NOMO-1 (cell line): ENCODE results near the gene SNCG.
"Not testable (repeated sequence)": the region's sequence is repeated elsewhere in the genome, so short reads cannot be mapped to it uniquely, and the experiment has no call there.

Experiments
- DNase-seq, 2 experiments: peaks; one replicate each; lab custom pipeline; 2025; ENCODE audit not compliant: unreplicated experiment in 2 of 2; lab: John Stamatoyannopoulos, UW

Gene SNCG

DNA sequence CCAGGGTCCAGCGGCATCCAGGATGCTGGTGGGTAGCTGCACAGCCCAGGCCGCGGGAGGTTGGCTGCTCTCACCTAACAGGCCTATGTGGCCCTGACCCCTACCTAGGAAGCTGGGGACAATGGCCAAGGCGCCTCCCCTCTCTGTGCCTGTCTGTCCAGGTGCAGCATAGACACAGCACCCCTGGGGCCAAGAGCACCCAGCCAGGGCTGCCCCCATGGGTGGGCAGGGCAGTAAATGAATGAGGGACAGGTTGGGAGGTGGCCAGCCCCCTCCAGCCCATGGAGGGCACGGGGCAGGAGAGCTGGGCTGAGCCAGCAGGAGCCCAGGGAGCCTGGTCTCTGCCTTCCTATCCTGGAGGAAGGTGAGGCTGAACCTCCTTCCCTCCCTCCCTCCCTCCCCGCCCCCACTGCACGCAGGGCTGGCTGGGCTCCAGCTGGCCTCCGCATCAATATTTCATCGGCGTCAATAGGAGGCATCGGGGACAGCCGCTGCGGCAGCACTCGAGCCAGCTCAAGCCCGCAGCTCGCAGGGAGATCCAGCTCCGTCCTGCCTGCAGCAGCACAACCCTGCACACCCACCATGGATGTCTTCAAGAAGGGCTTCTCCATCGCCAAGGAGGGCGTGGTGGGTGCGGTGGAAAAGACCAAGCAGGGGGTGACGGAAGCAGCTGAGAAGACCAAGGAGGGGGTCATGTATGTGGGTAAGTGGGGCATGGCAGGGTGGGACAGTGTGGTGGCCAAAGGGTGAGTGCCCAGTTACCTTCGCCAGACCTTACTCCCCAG is at the start of gene SNCG:
TSS of gene SNCG (plus strand) at position 484 of the 785 bp plus-strand sequence. CDS start at position 583, 99 bp downstream.
- DNase-seq: no peak

DNA sequence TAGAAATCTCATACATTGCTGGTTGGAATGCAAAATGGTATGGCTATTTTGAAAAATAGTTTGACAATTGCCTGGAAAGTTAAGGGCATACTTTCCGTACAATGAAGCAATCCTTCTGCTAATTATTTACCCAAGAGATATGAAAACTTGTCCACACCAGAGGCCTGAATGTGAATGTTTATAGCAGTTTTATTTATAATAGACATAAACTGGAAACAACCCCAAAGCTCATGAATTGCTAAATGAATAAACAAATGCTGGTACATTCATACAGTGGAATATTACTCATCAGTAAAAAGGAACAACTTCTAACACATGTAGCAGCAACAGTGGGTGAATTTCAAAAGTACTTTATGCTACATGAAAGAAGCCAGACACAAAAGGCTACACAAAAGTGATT is 43.7 kb upstream of the SNCG start:
- DNase-seq: no peak

DNA sequence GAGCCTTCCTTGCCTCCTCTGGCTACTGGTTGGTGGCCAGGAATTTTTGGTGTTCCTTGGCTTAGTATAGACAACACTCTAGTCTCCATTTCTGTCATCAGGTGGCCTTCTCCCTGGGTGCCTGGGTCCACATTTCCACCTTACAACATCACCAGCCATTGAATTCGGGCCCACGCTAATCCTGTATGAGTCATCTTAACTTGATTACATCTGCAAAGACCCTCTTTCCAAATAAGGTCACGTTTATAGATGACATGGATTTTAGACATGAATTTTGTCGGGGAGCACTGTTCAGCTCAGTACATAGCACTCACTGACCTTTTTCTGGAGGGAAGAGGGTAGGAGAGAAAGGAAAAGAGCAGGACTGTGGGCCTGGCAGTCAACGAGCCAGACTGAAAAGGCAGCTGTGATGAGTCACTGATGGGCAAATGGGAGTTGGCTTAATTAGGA is 40.4 kb upstream of the SNCG start:
- no peak for DNase-seq

DNA sequence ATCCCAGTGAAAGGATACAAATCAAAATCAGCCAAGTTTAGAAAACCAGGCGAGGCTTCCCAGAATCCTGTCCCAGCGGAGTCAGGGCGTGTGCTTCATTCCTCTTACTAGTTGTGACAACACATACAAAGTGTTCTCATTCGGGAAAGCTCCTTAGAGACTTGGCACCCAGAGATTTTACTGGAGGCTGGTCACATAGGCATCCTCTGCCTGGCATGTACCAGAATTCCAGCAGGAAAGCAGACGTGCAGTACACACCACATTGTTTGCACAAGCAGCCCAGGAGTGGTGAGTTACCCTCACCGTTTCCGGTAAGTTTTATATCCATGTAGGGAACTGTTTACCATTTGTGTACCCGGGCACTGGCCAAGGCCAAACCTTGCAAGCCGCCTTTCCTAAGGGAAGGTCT is 35.8 kb upstream of the SNCG start:
- no peak for DNase-seq

DNA sequence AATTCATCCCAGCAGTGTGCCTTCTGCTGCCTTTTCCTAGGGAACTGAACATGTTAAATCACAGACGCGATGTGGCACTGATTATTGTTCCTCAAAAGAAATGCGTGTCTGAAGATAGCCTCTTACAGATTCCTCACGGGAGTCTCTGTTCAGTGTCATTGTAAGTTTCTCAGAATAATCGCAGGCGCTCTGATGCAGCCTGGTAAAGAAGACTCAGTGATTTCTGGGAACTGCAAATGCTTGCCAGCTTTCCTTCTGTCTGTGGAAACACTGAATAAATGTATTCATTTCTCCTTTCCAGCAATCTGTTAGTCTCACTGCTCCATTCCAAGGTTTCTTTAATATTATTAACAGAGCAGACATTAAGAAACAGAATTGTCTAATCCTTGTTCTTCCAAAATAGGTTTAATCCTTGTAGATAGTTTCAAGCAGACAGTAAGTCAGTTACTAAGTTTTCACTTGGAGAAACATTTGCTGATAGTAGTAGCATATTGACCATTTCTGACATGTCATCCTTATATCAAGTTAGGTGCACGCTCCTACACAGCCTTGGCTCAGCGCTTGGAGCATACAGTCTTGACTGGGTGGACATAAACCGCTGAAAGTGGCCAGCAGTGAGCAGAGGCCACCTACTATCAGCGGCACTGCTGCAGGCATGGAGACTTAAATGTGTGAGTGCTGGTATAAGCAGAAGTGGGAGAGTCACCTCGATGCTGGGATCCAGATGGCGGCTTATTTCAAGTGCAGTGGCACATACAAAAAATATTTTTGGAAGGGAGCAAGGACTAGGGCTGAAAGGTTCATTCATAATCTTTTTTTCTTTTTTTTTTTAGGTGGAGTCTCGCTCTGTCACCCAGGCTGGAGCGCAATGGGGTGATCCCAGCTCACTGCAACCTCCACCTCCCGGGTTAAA is 28.7 kb upstream of the SNCG start:
- no peak for DNase-seq

DNA sequence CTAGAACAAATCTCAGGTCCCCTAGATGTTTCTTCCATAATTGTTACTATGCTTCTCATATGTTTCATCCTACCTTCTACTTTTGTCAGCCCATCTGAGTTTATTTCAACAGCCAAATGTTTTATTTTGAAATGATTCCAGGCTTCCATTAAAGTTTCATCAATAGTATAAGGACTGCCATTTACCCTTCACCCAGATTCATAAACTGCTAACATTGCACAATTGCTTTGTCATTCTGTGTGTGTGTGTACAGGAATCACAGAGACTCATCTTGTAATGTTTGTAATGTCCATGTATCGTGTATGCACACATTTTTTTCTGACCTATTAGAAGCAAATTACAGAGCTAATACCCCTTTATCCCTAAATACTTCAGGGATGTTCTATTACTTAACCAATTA is 26.5 kb upstream of the SNCG start:
- no peak for DNase-seq

DNA sequence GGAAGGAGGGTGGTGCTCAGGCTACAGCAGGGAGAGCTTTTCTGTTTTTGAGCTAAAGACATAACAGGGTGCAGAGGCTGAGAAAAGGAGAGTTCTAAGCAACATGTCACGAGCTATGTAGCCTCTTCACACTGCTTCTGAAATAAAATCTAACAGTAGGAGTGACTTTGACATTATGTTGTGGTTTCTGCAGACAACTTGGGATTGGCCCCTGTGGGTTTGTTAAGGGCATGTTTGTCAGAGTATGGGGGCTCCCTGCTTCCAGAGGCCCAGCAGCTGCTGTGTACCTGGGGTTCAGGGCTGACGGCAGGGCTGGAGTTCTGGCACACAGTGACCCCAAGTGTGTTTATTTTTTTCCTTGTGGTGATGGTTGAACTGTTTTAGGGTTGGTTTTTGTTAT is 25.7 kb upstream of the SNCG start:
- no peak for DNase-seq

DNA sequence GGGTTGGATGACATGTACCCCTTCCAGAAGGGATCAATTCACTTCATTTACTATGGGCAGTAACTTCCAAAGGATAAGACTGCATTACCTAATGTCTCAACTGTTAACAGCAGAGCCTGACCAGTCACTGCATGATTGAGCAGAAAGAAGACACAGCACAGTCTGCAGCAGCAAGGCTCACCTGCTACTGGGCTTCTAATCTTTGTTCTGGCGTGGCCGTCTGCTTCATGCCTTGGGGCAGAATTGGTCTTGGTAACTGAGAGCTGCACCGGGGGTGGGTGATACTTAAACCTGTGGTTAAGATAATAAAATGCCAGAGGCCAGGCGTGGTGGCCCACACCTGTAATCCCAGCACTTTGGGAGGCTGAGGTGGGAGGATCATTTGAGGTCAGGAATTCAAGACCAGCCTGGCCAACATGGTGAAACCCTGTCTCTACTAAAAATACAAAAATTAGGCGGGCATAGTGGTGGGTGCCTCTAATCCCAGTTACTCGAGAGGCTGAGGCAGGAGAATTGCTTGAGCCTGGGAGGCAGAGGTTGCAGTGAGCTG is 24.2 kb upstream of the SNCG start:
- DNase-seq: not testable (repeated sequence)

DNA sequence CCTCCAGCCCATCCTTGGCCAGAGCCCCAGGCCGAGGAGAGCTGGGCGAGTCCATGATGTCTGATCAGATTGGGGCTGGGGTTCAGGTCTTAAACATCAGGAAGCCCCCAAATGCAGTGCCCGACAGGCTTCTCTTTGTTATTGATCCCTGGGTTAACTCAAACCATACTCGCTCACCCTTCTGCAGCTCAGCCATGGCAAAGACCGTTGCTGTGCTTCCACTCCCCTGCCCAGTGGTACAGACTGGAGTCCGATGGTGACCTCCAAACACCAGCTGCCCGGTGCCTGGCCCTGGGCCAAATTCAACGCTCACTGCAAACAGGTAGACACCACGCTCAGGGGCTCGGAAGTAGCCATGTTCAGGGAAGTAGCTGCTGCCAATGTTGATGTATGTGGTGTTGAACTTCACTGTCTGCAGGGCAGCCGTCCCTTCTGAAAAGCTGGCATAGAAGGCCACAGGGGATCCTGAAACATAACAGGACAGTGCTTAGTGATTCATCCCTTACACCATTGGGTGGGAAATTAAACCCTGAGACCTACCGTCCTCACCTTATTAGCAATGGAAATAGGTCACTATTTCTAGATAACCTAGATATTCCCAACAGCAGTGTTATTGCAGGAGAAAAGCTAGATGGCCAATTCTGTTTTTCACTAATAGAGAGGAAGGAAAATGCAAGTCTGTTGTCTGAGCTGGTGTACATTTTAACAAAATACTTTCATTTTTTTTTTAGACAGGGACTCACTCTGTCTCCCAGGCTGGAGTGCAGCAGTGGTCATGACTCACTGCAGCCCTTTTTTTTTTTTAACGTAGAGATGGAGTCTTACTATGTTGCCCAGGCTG is 21.5 kb upstream of the SNCG start:
- no peak for DNase-seq

DNA sequence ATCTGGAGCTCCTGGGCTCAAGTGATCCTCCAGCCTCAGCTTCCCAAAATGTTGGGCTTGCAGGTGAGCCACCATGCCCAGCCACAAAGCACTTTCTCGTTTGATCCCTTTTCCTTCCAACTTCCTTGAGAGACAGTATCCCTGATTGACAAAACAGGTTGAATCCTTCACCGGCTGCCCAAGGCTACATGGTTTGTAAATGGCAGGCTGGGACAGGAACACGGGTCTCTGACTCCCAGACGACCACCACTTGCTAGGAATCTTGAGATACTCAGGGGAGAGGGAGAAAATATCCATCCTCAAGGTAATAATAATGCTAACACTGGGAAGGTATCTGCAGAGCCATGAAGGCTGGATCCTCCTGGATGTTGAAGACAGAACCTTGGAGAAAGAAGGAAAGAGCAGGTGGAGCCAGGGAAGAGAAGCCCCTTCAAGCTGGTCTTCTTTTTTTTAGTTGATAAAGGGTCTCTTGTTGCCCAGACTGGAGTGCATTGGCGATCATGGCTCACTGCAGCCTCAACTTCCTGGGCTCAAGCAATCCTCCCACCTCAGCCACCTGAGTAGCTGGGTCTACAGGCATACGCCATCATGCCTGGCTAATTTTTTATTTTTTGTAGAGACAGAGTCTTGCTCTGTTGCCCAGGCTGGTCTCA is 20.8 kb upstream of the SNCG start:
- DNase-seq: no peak

DNA sequence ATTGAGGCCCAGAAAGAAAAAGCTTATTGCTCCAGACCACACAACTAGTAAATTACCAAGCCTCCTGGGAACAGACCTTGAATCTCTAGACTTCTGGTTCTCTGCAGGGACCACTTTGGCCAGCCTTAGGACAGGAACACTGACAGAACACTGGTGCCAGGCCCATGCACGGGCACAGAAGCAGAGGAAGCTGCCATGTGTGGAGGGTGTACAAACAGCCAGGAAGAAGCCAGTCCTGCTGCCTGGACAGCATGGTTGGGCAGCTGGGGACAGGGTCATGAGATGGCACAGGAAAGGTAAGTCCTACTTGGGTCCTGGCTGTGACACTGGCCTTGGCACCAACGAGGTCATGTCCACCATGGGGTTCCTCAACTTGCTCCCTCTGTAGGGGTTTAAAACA is 20.1 kb upstream of the SNCG start:
- DNase-seq: no peak

DNA sequence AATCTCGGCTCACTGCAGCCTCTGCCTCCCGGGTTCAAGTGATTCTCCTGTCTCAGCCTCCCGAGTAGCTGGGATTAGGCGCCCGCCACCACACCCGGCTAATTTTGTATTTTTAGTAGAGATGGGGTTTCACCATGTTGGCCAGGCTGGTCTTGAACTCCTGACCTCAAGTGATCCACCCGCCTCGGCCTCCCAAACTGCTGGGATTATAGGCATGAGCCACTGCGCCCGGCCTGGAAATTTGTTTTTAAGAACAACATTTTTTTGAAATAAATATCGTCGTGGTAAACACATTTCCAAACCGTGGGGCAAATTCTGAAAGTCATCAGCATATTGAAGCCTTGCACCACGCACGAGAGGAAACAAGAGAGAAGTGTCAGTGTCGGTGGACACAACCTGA is 18.3 kb upstream of the SNCG start:
- DNase-seq: not testable (repeated sequence)

DNA sequence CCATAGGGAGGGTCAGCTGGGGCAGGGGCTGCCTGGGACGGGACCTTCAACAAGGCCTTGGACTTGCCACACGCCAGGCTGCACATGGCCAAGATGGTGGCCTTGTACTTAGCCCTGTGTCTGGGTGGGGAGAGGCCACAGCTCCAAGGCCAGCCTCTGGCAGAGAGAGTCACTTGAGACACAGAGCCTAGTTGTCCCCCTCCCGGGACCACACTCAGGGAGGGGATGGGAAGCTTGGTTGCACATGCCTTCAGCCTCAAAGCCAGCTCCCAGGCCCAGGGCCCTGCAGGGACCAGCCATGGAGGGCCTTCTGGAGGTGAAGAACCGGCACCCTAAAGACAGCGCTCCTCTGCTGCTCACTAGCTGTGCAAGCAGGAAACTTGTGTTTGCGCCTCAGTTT is 17.7 kb upstream of the SNCG start:
- no peak for DNase-seq

DNA sequence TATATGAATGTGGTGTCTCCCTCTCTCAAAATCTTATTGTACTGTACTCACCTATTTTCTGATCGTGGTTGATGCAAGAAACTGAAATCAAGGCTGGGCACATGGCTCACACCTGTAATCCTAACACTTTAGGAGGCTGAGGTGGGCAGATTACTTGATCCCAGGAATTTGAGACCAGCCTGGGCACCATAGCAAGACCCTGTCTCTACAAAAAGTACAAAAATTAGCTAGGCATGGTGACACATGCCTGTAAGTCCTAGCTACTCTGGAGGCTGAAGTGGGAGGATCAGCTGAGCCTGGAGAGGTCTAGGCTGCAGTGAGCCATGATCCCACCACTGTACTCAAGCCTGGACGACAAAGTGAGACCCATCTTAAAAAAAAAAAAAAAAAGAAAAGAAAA is 17.0 kb upstream of the SNCG start:
- no peak for DNase-seq

DNA sequence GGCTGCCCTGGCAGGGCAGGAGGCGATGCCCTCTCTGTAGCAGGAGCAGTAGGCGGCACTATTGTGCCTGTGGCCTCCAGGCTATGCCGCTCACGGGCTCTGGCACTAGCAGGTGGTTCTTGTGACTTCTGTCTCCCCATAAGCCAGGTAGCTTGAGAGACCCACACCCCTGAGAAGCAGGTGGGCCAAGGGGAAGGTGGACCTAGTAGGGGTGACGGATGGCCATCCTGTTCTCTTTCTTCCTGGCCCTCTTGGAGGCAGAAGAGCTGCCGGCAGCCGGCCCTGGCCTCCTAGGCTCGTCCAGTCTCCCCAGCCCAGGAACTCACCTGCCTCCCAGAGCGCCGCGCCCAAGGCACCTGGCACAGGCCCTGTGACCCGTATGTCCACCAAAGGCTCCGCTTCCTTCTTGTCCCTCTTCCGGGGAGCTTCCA is 16.4 kb upstream of the SNCG start:
- DNase-seq: no peak

DNA sequence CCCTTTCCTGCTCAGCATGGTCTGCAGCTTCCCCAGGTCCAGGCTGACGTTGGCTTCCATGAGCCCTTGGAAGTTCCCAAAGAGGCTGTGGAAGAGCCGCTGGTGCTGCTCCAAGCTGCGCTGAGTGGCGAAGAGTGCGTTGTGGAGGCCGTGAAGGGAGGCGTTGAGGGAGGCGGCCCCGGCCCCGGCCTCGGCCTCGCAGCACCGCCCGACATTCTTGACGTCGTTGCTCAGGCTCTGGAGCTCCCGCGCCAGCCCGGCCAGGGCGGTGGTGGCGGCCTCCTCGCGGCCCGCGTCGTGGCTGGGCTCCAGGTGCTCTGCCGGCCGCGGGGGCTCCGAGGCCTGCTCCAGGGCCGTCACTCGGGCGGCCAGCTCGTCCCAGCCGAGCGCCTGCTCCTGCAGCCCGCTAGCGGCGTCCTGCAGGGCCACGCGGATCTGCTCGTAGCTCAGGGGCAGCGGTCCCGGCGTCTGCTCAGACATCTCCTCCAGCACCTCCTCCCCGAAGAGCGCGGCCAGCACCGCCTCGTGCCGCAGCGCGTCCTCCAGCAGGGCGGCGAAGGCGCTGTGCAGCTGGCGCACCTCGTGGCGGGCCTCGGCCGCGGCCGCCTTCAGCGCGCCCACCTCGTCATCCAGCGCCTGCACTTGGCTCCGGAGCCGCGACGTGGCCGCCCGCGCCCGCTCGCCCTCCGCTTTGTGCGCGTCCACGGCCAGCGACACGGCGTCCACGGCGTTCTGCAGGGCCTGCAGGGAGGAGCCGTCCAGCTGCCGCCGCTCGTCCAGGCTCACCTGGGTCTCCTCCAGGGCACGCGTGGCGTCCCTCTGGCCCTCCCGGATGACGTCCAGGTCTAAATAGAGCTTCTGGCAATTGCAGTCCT is 15.7 kb upstream of the SNCG start:
- no peak for DNase-seq

DNA sequence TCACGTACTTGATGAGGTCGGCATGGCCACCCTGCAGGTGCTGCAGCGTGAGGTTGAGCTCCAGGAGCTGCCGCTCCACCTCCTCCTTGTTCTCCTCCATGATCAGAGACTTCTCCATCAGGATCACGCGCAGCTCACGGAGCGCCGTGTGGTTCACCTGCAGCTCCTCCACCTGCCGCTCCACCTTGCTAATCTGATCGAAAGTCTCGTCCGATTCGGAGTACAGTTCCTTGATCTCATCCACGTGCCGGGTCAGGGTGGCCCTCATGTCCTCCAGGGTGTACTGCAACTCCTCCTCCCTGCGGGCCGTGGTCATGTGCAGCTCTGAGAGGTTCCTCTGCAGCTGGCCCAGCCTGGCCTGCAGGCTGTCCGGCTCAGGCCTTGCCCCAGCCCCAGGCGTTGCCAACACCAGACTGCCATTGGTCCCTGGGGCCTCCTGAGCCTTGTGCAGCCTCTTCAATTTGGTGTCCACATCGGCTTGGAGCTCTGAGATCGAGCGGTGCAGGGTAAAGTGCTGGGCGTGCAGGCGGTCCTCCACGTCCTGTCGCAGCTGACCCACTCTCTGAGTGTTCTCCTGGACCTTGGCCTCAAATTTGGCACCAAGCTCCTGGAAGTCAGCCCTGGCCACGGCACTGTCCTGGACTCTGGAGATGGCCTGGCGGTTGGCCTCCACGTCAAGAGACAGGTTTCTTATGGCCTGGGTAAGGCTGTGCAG is 14.9 kb upstream of the SNCG start:
- no peak for DNase-seq

DNA sequence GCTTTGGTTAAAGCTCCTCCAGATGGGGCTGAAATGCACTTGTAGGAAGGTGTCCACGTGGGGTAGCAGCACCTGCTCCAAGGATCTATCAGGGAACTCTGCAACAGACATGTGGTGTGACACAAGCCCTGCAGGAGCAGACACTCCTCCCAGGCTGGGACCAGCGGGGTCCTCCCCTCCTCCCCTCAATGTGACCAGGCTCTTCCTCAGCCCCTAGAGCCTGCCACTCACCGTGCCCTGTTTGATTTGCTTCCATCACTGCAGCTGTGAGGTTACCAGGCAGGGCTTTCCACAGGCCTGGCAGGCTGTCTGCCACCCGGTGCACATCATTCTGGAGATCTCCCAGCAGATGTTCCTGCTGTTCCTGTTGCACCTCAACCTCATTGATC is 14.4 kb upstream of the SNCG start:
- no peak for DNase-seq

DNA sequence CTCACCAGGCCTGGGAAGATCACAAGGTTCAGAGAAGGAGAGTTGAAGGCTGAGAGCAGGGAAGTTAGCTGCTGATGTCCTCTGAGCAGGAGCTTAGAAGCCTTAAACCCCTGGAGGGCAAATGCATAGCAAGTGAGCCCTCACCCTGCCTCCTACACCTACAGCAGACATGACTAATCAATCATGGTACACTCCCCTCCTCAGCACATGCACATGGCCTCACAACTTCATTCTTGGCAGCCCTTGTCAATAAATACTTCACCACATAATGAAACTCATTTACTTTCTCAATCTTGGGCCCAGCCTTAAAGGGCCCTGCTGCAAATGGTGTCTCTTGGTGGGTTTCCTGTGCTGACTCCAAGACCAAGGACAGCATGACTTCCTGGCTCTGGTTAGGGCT is 13.9 kb upstream of the SNCG start:
- DNase-seq: no peak
